Measurements from ENCODE around the gene SLC36A1. TPM values are rescaled to one million over a fixed set of nuclear protein-coding genes. Genes with fewer than 3 reads are reported as not detected.

The SLC36A1 gene
- total and polyA plus RNA-seq, 2 of the 8 experiments (the other 6 are each of a cell fraction or from before 2014, with no cell fraction given): 6.6 to 9.6 TPM

Small RNA genes within 50 kb of the gene (microRNA-seq; reads per million reads assigned to microRNA genes)
- 0 reads per million in 2 experiments for gene MIR6499 (ENCODE audit: borderline microRNAs expressed in 2 of 2, borderline number of aligned reads in 2 of 2, borderline replicate concordance in 1 of 2)

Small RNA genes within 50 kb of the gene (small RNA-seq; reads per million reads assigned to genes)
- gene MIR6499 (ENCODE audit: insufficient read depth) (not detected), gene RNA5SP197 (ENCODE audit: insufficient read depth) (2.2 reads per million, percentile 22 among the genes with 10 or more reads in this experiment)

Other genes with a start within 250 kb of the SLC36A1 start
- gene CCDC69, start 223.5 kb upstream of the SLC36A1 start, total RNA-seq (2021; fragmentation: NEBNext Ultra II Directional; extraction: Animal tissue kit (Norgen Biotek cat#: 25700)): 10.8 and 11.5 TPM in 2 replicates
- gene CCDC69, start 223.5 kb upstream of the SLC36A1 start, polyA plus RNA-seq (2011; rRNA removed): 6.4 and 8.4 TPM in 2 replicates
- gene GM2A, start 194.4 kb upstream of the SLC36A1 start, total RNA-seq (2021; fragmentation: NEBNext Ultra II Directional; extraction: Animal tissue kit (Norgen Biotek cat#: 25700)): 30.4 and 32.2 TPM in 2 replicates
- 18.5 TPM in 2 replicates for gene GM2A, start 194.4 kb upstream of the SLC36A1 start, polyA plus RNA-seq (2011; rRNA removed)
- gene SLC36A3, start 143.8 kb upstream of the SLC36A1 start, total RNA-seq (2021; fragmentation: NEBNext Ultra II Directional; extraction: Animal tissue kit (Norgen Biotek cat#: 25700)): not detected in 2 replicates
- not detected in 2 replicates for gene SLC36A3, start 143.8 kb upstream of the SLC36A1 start, polyA plus RNA-seq (2011; rRNA removed)
- gene SLC36A2, start 100.0 kb upstream of the SLC36A1 start, total RNA-seq (2021; fragmentation: NEBNext Ultra II Directional; extraction: Animal tissue kit (Norgen Biotek cat#: 25700)): not detected in 2 replicates
- gene SLC36A2, start 100.0 kb upstream of the SLC36A1 start, polyA plus RNA-seq (2011; rRNA removed): 0.24 and 0.30 TPM in 2 replicates
- gene FAT2, start 143.7 kb downstream of the SLC36A1 start, total RNA-seq (2021; fragmentation: NEBNext Ultra II Directional; extraction: Animal tissue kit (Norgen Biotek cat#: 25700)): 0.29 and 0.30 TPM in 2 replicates
- gene FAT2, start 143.7 kb downstream of the SLC36A1 start, polyA plus RNA-seq (2011; rRNA removed): 0.09 and 0.12 TPM in 2 replicates
- 438 and 452 TPM in 2 replicates for gene SPARC, start 239.3 kb downstream of the SLC36A1 start, total RNA-seq (2021; fragmentation: NEBNext Ultra II Directional; extraction: Animal tissue kit (Norgen Biotek cat#: 25700))
- 375 and 434 TPM in 2 replicates for gene SPARC, start 239.3 kb downstream of the SLC36A1 start, polyA plus RNA-seq (2011; rRNA removed)